HepG2 (cell line): ENCODE data around the gene MAGEB4. TPM values are rescaled to one million over a fixed set of nuclear protein-coding genes. Genes with fewer than 3 reads are reported as not detected.

Source experiments
- ATAC-seq: fragments of 200-7000 bp; cut with Tn5 transposase; 3 replicates; pipeline ENCODE4 v1.9.1; 2020; ENCODE audit warnings: mild to moderate bottlenecking, moderate library complexity
- BruUV-seq: library from RNA; stranded (reverse); fragments of 400-500 nt; replicated peaks from 2 replicates; lab custom pipeline; 2021; lab: Mats Ljungman, UMichigan
- CTCF ChIA-PET: fragments of 300-600 bp; formaldehyde crosslinking; extraction: SDS; loops from one replicate; lab custom pipeline; 2021; ENCODE audit warnings: low total read pairs, inconsistent platforms, low intra/inter-chr PET ratio; lab: Yijun Ruan, JAX
- POLR2A ChIA-PET: fragments of 350-600 bp; sonication (Branson Sonifier 250); formaldehyde crosslinking; loops from one replicate; lab custom pipeline; 2020; ENCODE audit warnings: antibody characterized with exemption, inconsistent platforms; lab: Yijun Ruan, JAX
- DNase-seq: peaks from one replicate; pipeline ENCODE4 v3.0.0-alpha.2; 2015; ENCODE audit warnings: low spot score
- FAIRE-seq: peaks from 3 replicates; lab custom pipeline; 2011; peaks lifted over from hg19 to GRCh38; lab: Jason Lieb, UNC
- H2AFZ ChIP-seq: one replicate; pipeline ENCODE4 v1.6.1; 2011; ENCODE audit warnings: low read length, inconsistent platforms
- H3K27ac ChIP-seq: fragments of 300-600 bp; 3 replicates; pipeline ENCODE4 v1.8.0; 2011; ENCODE audit warnings: mixed run types, mild to moderate bottlenecking, mixed read lengths, low read length, inconsistent platforms; ENCODE audit not compliant: insufficient read depth; ENCODE audit errors: extremely low read length
- H3K27me3 ChIP-seq, 2 experiments: fragments of 200-600 bp in 1 of 2; 2 replicates in 1 of 2; 3 replicates in 1 of 2; pipeline versions ENCODE4 v1.6.0 to v1.8.0; 2011; ENCODE audit warnings: low read length in 2 of 2, mild to moderate bottlenecking in 2 of 2, moderate library complexity in 2 of 2, inconsistent platforms in 1 of 2; ENCODE audit not compliant: insufficient read depth in 2 of 2, control insufficient read depth in 1 of 2
- H3K36me3 ChIP-seq, 2 experiments: fragments of 200-600 bp in 1 of 2; replicated peaks in 1 of 2; 2 replicates in 1 of 2; 3 replicates in 1 of 2; pipeline versions ENCODE4 v1.5.1 to v1.8.0; 2011; ENCODE audit warnings: low read length in 2 of 2, inconsistent platforms in 1 of 2; ENCODE audit not compliant: insufficient read depth in 2 of 2, control insufficient read depth in 1 of 2
- H3K4me1 ChIP-seq: 2 replicates; pipeline ENCODE4 v1.5.1; 2012; ENCODE audit warnings: low read length, inconsistent platforms; ENCODE audit not compliant: insufficient read depth
- H3K4me2 ChIP-seq: 2 replicates; pipeline ENCODE4 v1.6.0; 2011; ENCODE audit warnings: low read depth, low read length, inconsistent platforms
- H3K4me3 ChIP-seq, 3 experiments: fragments of 200-600 bp in 1 of 3; sonication (generic), shearing (Covaris generic) in 1 of 3; replicated peaks in 1 of 3; 2 replicates each; pipeline ENCODE4 v1.5.1; 2011 to 2016; ENCODE audit warnings: low read length in 3 of 3, inconsistent platforms in 2 of 3, low read depth in 2 of 3, mild to moderate bottlenecking in 2 of 3, control low read depth in 1 of 3, mixed read lengths in 1 of 3; ENCODE audit not compliant: insufficient read depth in 1 of 3
- H3K79me2 ChIP-seq: one replicate; pipeline ENCODE4 v1.6.1; 2011; ENCODE audit warnings: low read length, inconsistent platforms; ENCODE audit not compliant: insufficient read depth
- H3K9ac ChIP-seq: 2 replicates; pipeline ENCODE4 v1.6.0; 2011; ENCODE audit warnings: mild to moderate bottlenecking, low read depth, low read length, inconsistent platforms; ENCODE audit not compliant: insufficient read depth
- H3K9me3 ChIP-seq: 2 replicates; pipeline ENCODE4 v1.5.1; 2012; ENCODE audit warnings: mild to moderate bottlenecking, low read length
- H4K20me1 ChIP-seq: 2 replicates; pipeline ENCODE4 v1.6.0; 2011; ENCODE audit warnings: inconsistent platforms, mild to moderate bottlenecking, low read length, moderate library complexity; ENCODE audit not compliant: insufficient read depth
- BHLHE40 ChIP-seq: IDR thresholded peaks from 2 replicates; pipeline ENCODE4 v1.6.1; 2011; ENCODE audit warnings: low read length, improper control_type of control experiment
- GATAD2A ChIP-seq: IDR thresholded peaks from 2 replicates; pipeline ENCODE4 v1.6.1; 2016
- KAT8 ChIP-seq: IDR thresholded peaks from 2 replicates; pipeline ENCODE4 v1.6.1; 2016; ENCODE audit warnings: missing genetic modification reagents, missing compliant biosample characterization
- NFE2 ChIP-seq: sonication (generic); formaldehyde crosslinking; IDR thresholded peaks from 2 replicates; pipeline ENCODE4 v1.4.0; 2020; ENCODE audit warnings: missing genetic modification reagents
- STAT5B ChIP-seq: sonication (generic); formaldehyde crosslinking; IDR thresholded peaks from 2 replicates; pipeline ENCODE4 v1.4.0; 2020; ENCODE audit warnings: missing genetic modification reagents
- ZFP62 ChIP-seq: sonication (generic); formaldehyde crosslinking; IDR thresholded peaks from 2 replicates; pipeline ENCODE4 v1.4.0; 2020; ENCODE audit warnings: missing genetic modification reagents
- ZNF17 ChIP-seq: sonication (generic); formaldehyde crosslinking; IDR thresholded peaks from 2 replicates; pipeline ENCODE4 v1.5.0; 2020; ENCODE audit warnings: mild to moderate bottlenecking, missing genetic modification reagents
- ZNF510 ChIP-seq: sonication (generic); formaldehyde crosslinking; IDR thresholded peaks from 2 replicates; pipeline ENCODE4 v1.4.0; 2020; ENCODE audit warnings: low read depth, mild to moderate bottlenecking, missing genetic modification reagents
- ZNF547 ChIP-seq: sonication (generic); formaldehyde crosslinking; IDR thresholded peaks from 2 replicates; pipeline ENCODE4 v1.5.1; 2020; ENCODE audit warnings: mild to moderate bottlenecking, missing genetic modification reagents
- ZNF629 ChIP-seq: sonication (generic); formaldehyde crosslinking; conservative IDR thresholded peaks from 2 replicates; pipeline ENCODE4 v1.5.0; 2020; ENCODE audit warnings: missing genetic modification reagents
- ZSCAN20 ChIP-seq: sonication (generic); formaldehyde crosslinking; IDR thresholded peaks from 2 replicates; pipeline ENCODE4 v1.4.0; 2020; ENCODE audit warnings: missing genetic modification reagents, mild to moderate bottlenecking, borderline replicate concordance
- WGBS: methylation state at CpG from one replicate; pipeline ENCODE4 v1.1.6; 2017; ENCODE audit warnings: low lambda C conversion rate; 5-methylcytosine and 5-hydroxymethylcytosine counted together
- in situ Hi-C: cut with HindIII; loops from 2 replicates; pipeline ENCODE4 v1.10.0; 2017; ENCODE audit warnings: low pct_unique_long_range_greater_than_20kb; ENCODE audit not compliant: extremely low pct_ligation_motif_present
- intact Hi-C: fragments of 100-400 bp; cut with micrococcal nuclease; formaldehyde crosslinking; loops from one replicate; pipeline ENCODE4 v1.10.0; 2022; ENCODE audit not compliant: unreplicated experiment
- polyA plus RNA-seq, 8 experiments: library from polyadenylated mRNA; depleted of rRNA in 3 of 8; stranded (reverse) in 7 of 8; unstranded in 1 of 8; fragments of >200 nt; fragmentation: Illumina TruSeq in 4 of 8; extraction: Trizol in 4 of 8; gene quantifications; 2 replicates each; pipeline versions ENCODE4 v1.2.1 to v1.2.3, GENCODE V29; 2011 to 2016; ENCODE audit warnings: low read depth in 4 of 8, missing spikeins in 1 of 8, mixed read lengths in 1 of 8; ENCODE audit not compliant: insufficient read depth in 1 of 8
- total RNA-seq, 5 experiments: library from RNA; depleted of rRNA; stranded (reverse); fragments of >200 nt; fragmentation: Illumina TruSeq; extraction: Trizol; gene quantifications; 2 replicates each; pipeline ENCODE4 v1.2.3, GENCODE V29; 2016; ENCODE audit warnings: low read depth in 1 of 5
- TF ChIP-seq, protein P1 (sequence below): sonication (generic); formaldehyde crosslinking; IDR thresholded peaks from 2 replicates; pipeline ENCODE4 v1.4.0; 2020; ENCODE audit warnings: missing genetic modification reagents
- TF ChIP-seq, protein P2 (sequence below), 2 experiments: sonication (generic) in 1 of 2; formaldehyde crosslinking in 1 of 2; IDR thresholded peaks; 2 replicates each; pipeline versions ENCODE4 v1.6.1 to v1.9.0; 2014 to 2022; ENCODE audit warnings: antibody characterized with exemption in 1 of 2, borderline replicate concordance in 1 of 2, inconsistent platforms in 1 of 2, low read depth in 1 of 2, missing genetic modification reagents in 1 of 2
- TF ChIP-seq, protein P3 (sequence below): sonication (generic); formaldehyde crosslinking; IDR thresholded peaks from 2 replicates; pipeline ENCODE4 v1.4.0; 2020; ENCODE audit warnings: missing genetic modification reagents
- TF ChIP-seq, protein P4 (sequence below): sonication (generic); formaldehyde crosslinking; IDR thresholded peaks from 2 replicates; pipeline ENCODE4 v1.5.0; 2020; ENCODE audit warnings: mild to moderate bottlenecking, missing genetic modification reagents

MAGEB4 gene
- total and polyA plus RNA-seq, 2 of the 13 experiments (the other 11 are each of a cell fraction or from before 2014, with no cell fraction given), result not detected

DNA sequence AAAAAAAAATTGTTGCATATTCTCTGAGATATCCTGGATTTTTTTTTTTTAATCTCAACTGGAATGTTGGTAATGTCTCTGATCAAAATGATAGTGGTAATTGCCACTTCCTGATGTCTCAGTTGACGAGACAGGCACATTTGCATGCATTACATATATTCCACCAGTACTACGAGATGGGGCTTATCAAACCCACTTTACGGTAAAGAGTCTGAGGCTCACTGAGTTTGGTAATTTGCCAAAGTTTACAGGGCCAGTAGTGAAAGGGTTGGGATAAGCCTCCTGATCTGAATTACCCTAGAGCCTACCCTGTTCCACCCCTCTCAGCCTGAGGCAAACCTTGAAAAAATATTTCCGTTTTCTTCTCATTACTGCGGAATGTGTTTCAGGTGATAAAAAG is 21.1 kb upstream of the MAGEB4 start:
- no peaks in the 10 kb centered on the region for H3K4me1 ChIP-seq
- FAIRE-seq, result no peak
- no peak overlapping the region for H3K4me2 ChIP-seq
- 0 out of 5 replicates have a peak, but pooled peaks cover 0 to 1% of the 10 kb centered on the region in 2 experiments for H3K27me3 ChIP-seq
- no TSS peak for BruUV-seq
- ATAC-seq, result no peak
- H3K9ac ChIP-seq, result no peak overlapping the region
- in situ Hi-C loops (no loop called here), intact Hi-C loops (no loop called here)
- H4K20me1 ChIP-seq, result no peaks in the 10 kb centered on the region
- H3K4me3 ChIP-seq, result no peak overlapping the region
- no peak for DNase-seq
- H3K9me3 ChIP-seq, result no peaks in the 10 kb centered on the region
- H3K36me3 ChIP-seq, result no peaks in the 10 kb centered on the region
- ChIA-PET POLR2A (no interaction called here), CTCF (no interaction called here)
- H3K27ac ChIP-seq, result no peak overlapping the region
- no peaks in the 10 kb centered on the region for H3K79me2 ChIP-seq
- no peak overlapping the region for H2AFZ ChIP-seq
- WGBS, result 35% methylated on average over 4 of the region's 5 CpGs
- TF ChIP-seq, protein P1, sequence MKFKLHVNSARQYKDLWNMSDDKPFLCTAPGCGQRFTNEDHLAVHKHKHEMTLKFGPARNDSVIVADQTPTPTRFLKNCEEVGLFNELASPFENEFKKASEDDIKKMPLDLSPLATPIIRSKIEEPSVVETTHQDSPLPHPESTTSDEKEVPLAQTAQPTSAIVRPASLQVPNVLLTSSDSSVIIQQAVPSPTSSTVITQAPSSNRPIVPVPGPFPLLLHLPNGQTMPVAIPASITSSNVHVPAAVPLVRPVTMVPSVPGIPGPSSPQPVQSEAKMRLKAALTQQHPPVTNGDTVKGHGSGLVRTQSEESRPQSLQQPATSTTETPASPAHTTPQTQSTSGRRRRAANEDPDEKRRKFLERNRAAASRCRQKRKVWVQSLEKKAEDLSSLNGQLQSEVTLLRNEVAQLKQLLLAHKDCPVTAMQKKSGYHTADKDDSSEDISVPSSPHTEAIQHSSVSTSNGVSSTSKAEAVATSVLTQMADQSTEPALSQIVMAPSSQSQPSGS (CRISPR knock-in tag), result no peak
- TF ChIP-seq ZNF547 (CRISPR knock-in tag), result no peak
- no peak for TF ChIP-seq ZNF17
- TF ChIP-seq GATAD2A (CRISPR knock-in tag), result no peak
- TF ChIP-seq BHLHE40, result no peak
- TF ChIP-seq, protein P2, sequence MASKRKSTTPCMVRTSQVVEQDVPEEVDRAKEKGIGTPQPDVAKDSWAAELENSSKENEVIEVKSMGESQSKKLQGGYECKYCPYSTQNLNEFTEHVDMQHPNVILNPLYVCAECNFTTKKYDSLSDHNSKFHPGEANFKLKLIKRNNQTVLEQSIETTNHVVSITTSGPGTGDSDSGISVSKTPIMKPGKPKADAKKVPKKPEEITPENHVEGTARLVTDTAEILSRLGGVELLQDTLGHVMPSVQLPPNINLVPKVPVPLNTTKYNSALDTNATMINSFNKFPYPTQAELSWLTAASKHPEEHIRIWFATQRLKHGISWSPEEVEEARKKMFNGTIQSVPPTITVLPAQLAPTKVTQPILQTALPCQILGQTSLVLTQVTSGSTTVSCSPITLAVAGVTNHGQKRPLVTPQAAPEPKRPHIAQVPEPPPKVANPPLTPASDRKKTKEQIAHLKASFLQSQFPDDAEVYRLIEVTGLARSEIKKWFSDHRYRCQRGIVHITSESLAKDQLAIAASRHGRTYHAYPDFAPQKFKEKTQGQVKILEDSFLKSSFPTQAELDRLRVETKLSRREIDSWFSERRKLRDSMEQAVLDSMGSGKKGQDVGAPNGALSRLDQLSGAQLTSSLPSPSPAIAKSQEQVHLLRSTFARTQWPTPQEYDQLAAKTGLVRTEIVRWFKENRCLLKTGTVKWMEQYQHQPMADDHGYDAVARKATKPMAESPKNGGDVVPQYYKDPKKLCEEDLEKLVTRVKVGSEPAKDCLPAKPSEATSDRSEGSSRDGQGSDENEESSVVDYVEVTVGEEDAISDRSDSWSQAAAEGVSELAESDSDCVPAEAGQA (IDR thresholded peaks at IDR 0.05; ENCODE audit: low read depth), result no peak
- TF ChIP-seq, protein P2 (CRISPR knock-in tag; IDR thresholded peaks at IDR 0.05; ENCODE audit: borderline replicate concordance), result no peak
- TF ChIP-seq, protein P3, sequence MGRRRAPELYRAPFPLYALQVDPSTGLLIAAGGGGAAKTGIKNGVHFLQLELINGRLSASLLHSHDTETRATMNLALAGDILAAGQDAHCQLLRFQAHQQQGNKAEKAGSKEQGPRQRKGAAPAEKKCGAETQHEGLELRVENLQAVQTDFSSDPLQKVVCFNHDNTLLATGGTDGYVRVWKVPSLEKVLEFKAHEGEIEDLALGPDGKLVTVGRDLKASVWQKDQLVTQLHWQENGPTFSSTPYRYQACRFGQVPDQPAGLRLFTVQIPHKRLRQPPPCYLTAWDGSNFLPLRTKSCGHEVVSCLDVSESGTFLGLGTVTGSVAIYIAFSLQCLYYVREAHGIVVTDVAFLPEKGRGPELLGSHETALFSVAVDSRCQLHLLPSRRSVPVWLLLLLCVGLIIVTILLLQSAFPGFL (CRISPR knock-in tag), result no peak
- TF ChIP-seq ZFP62 (CRISPR knock-in tag), result no peak
- no peak for TF ChIP-seq ZSCAN20
- TF ChIP-seq NFE2 (CRISPR knock-in tag), result no peak
- no peak for TF ChIP-seq ZNF629
- no peak for TF ChIP-seq KAT8 (CRISPR knock-in tag)
- TF ChIP-seq STAT5B (CRISPR knock-in tag), result no peak
- TF ChIP-seq, protein P4, sequence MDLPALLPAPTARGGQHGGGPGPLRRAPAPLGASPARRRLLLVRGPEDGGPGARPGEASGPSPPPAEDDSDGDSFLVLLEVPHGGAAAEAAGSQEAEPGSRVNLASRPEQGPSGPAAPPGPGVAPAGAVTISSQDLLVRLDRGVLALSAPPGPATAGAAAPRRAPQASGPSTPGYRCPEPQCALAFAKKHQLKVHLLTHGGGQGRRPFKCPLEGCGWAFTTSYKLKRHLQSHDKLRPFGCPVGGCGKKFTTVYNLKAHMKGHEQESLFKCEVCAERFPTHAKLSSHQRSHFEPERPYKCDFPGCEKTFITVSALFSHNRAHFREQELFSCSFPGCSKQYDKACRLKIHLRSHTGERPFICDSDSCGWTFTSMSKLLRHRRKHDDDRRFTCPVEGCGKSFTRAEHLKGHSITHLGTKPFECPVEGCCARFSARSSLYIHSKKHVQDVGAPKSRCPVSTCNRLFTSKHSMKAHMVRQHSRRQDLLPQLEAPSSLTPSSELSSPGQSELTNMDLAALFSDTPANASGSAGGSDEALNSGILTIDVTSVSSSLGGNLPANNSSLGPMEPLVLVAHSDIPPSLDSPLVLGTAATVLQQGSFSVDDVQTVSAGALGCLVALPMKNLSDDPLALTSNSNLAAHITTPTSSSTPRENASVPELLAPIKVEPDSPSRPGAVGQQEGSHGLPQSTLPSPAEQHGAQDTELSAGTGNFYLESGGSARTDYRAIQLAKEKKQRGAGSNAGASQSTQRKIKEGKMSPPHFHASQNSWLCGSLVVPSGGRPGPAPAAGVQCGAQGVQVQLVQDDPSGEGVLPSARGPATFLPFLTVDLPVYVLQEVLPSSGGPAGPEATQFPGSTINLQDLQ (CRISPR knock-in tag), result no peak
- no peak for TF ChIP-seq ZNF510 (CRISPR knock-in tag)
